Liver (tissue), 9 donors: Measurements from ENCODE around the gene ALDH8A1. TPM values are rescaled to one million over a fixed set of nuclear protein-coding genes. Genes with fewer than 3 reads are reported as not detected.

Source experiments
- DNase-seq: peaks from one replicate; pipeline ENCODE4 v3.0.0-alpha.2; 2017; ENCODE audit warnings: low spot score
- H3K27ac ChIP-seq, 2 donors: one replicate each; pipeline ENCODE4 v1.7.0; 2013; ENCODE audit warnings: inconsistent platforms in 2 of 2, low read length in 2 of 2, control low read depth in 1 of 2, low read depth in 1 of 2, mild to moderate bottlenecking in 1 of 2
- H3K27me3 ChIP-seq, 4 donors: one replicate each; pipeline versions ENCODE4 v1.6.1 to v1.7.0; 2013; ENCODE audit warnings: low read length in 3 of 4, inconsistent platforms in 1 of 4, mild to moderate bottlenecking in 1 of 4, moderate library complexity in 1 of 4; ENCODE audit not compliant: control insufficient read depth in 4 of 4, insufficient read depth in 4 of 4
- H3K36me3 ChIP-seq, 4 donors: one replicate each; pipeline versions ENCODE4 v1.6.1 to v1.7.0; 2013; ENCODE audit warnings: low read length in 3 of 4, mild to moderate bottlenecking in 3 of 4, low read depth in 1 of 4, moderate library complexity in 1 of 4; ENCODE audit not compliant: control insufficient read depth in 4 of 4, insufficient read depth in 3 of 4
- H3K4me1 ChIP-seq, 4 donors: one replicate each; pipeline versions ENCODE4 v1.6.1 to v1.7.0; 2013; ENCODE audit warnings: low read length in 3 of 4, mild to moderate bottlenecking in 3 of 4, moderate library complexity in 1 of 4; ENCODE audit not compliant: control insufficient read depth in 4 of 4, insufficient read depth in 4 of 4
- H3K4me3 ChIP-seq, 3 donors: one replicate each; pipeline versions ENCODE4 v1.6.1 to v1.7.0; 2013; ENCODE audit warnings: low read length in 3 of 3, control low read depth in 1 of 3, low read depth in 1 of 3, mild to moderate bottlenecking in 1 of 3
- H3K9ac ChIP-seq, 2 donors: one replicate each; pipeline ENCODE4 v1.7.0; 2013; ENCODE audit warnings: low read length in 2 of 2, mild to moderate bottlenecking in 2 of 2, moderate library complexity in 2 of 2, control low read depth in 1 of 2, low read depth in 1 of 2
- H3K9me3 ChIP-seq, 4 donors: one replicate each; pipeline versions ENCODE4 v1.6.1 to v1.7.0; 2013; ENCODE audit warnings: low read length in 3 of 4; ENCODE audit not compliant: control insufficient read depth in 4 of 4
- EGR1 ChIP-seq, 2 donors: IDR thresholded peaks; 2 replicates each; pipeline ENCODE4 v1.6.1; 2016 to 2018; ENCODE audit warnings: antibody characterized with exemption in 2 of 2, low read depth in 2 of 2
- FOXA1 ChIP-seq: IDR thresholded peaks from 2 replicates; pipeline ENCODE4 v1.6.1; 2016; ENCODE audit warnings: antibody characterized with exemption
- FOXA2 ChIP-seq: IDR thresholded peaks from 2 replicates; pipeline ENCODE4 v1.6.1; 2016; ENCODE audit warnings: antibody characterized with exemption
- GABPA ChIP-seq, 2 donors: IDR thresholded peaks in 1 of 2; conservative IDR thresholded peaks in 1 of 2; 2 replicates each; pipeline ENCODE4 v1.6.1; 2016; ENCODE audit warnings: antibody characterized with exemption in 2 of 2, mild to moderate bottlenecking in 1 of 2, moderate library complexity in 1 of 2
- HNF4A ChIP-seq, 2 donors: conservative IDR thresholded peaks; 2 replicates each; pipeline ENCODE4 v1.6.1; 2016; ENCODE audit warnings: antibody characterized with exemption in 2 of 2, mild to moderate bottlenecking in 2 of 2
- HNF4G ChIP-seq: IDR thresholded peaks from 2 replicates; pipeline ENCODE4 v1.6.1; 2016; ENCODE audit warnings: antibody characterized with exemption
- JUND ChIP-seq, 2 donors: IDR thresholded peaks; 2 replicates each; pipeline ENCODE4 v1.6.1; 2016; ENCODE audit warnings: antibody characterized with exemption in 2 of 2
- NR2F2 ChIP-seq: IDR thresholded peaks from 2 replicates; pipeline ENCODE4 v1.6.1; 2016; ENCODE audit warnings: antibody characterized with exemption
- RAD21 ChIP-seq, 2 donors: IDR thresholded peaks; 2 replicates each; pipeline ENCODE4 v1.6.1; 2016; ENCODE audit warnings: antibody characterized with exemption in 2 of 2, mild to moderate bottlenecking in 2 of 2
- RXRA ChIP-seq, 2 donors: IDR thresholded peaks; 2 replicates each; pipeline ENCODE4 v1.6.1; 2017 to 2018; ENCODE audit warnings: antibody characterized with exemption in 2 of 2, mild to moderate bottlenecking in 1 of 2
- SP1 ChIP-seq: IDR thresholded peaks from 2 replicates; pipeline ENCODE4 v1.6.1; 2018; ENCODE audit warnings: antibody characterized with exemption, mild to moderate bottlenecking
- TAF1 ChIP-seq: conservative IDR thresholded peaks from 2 replicates; pipeline ENCODE4 v1.6.1; 2016; ENCODE audit warnings: antibody characterized with exemption, mild to moderate bottlenecking
- YY1 ChIP-seq: IDR thresholded peaks from 2 replicates; pipeline ENCODE4 v1.6.1; 2016; ENCODE audit warnings: antibody characterized with exemption, mild to moderate bottlenecking
- WGBS: extraction: QIAGEN DNeasy Blood & Tissue Kit; methylation state at CpG from one replicate; pipeline ENCODE4 v1.1.7; 2013; 5-methylcytosine and 5-hydroxymethylcytosine counted together
- polyA plus RNA-seq, 2 donors: library from polyadenylated mRNA; stranded (reverse) in 1 of 2; unstranded in 1 of 2; fragments of 200-250 nt in 1 of 2; fragments of >200 nt in 1 of 2; fragmentation: Nextera tagmentation in 1 of 2; extraction: Ambion mirVana in 1 of 2; gene quantifications; one replicate each; pipeline versions ENCODE4 v1.2.1 to v1.2.3, GENCODE V29; 2013 to 2015
- total RNA-seq, 2 donors: library from RNA; depleted of rRNA; stranded (reverse); fragments of >200 nt; gene quantifications; one replicate each; pipeline ENCODE4 v1.2.3, GENCODE V29; 2014
- TF ChIP-seq, protein P1 (sequence below): IDR thresholded peaks from 2 replicates; pipeline ENCODE4 v1.6.1; 2016; ENCODE audit warnings: antibody characterized with exemption
- TF ChIP-seq, protein P2 (sequence below): fragments of 150-350 bp; IDR thresholded peaks from 2 replicates; pipeline ENCODE4 v1.5.1; 2017; ENCODE audit warnings: improper control_type of control experiment, low read depth, low read length; ENCODE audit not compliant: missing input control
- TF ChIP-seq, protein P3 (sequence below): IDR thresholded peaks from 2 replicates; pipeline ENCODE4 v1.6.1; 2016; ENCODE audit warnings: antibody characterized with exemption
- TF ChIP-seq, protein P4 (sequence below): IDR thresholded peaks from 2 replicates; pipeline ENCODE4 v1.6.1; 2016; ENCODE audit warnings: antibody characterized with exemption, mild to moderate bottlenecking
- TF ChIP-seq, protein P5 (sequence below): IDR thresholded peaks from 2 replicates; pipeline ENCODE4 v1.6.1; 2016; ENCODE audit warnings: antibody characterized with exemption
- donor health status: healthy.
- donor health status: healthy.
- donor health status: healthy.
- donor health status: healthy.
- donor health status: healthy.

Gene ALDH8A1
- total and polyA plus RNA-seq, 4 donors, result 73.0 to 255 (median 107) TPM

DNA sequence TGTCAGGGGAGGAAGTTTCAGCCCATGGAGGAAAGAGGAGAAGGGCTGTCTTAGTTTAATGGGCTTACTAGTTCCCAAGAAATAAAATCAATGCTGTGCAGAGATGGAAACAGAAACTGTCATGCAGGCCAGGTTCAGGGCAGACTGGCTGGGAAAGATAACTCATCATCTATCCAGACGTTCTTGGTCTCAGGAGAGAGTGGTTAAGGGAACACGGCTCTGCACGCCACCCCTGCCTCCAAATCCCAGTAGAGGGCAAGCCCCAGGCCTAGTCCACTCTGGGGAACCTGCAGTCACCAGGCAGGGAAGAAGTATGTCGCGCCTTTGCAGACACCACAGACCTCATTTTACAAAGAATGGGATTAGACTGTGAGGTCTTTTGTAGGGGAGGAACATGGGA is 12.5 kb downstream of the ALDH8A1 start:
- no peak for DNase-seq
- Histone ChIP-seq H3K27ac (no peak overlapping the region), H3K9me3 (no peaks in the 10 kb centered on the region), H3K4me3 (no peak overlapping the region), H3K27me3 (no peaks in the 10 kb centered on the region), H3K36me3 (peaks cover 8 to 35% (median 19%) of the 10 kb centered on the region in 4 donors), H3K4me1 (peaks cover 3 to 66% (median 37%) of the 10 kb centered on the region in 4 donors), H3K9ac (no peak overlapping the region)
- no peak for TF ChIP-seq JUND (IDR thresholded peaks at IDR 0.05)
- TF ChIP-seq RXRA (IDR thresholded peaks at IDR 0.05), result no peak
- TF ChIP-seq, protein P1, sequence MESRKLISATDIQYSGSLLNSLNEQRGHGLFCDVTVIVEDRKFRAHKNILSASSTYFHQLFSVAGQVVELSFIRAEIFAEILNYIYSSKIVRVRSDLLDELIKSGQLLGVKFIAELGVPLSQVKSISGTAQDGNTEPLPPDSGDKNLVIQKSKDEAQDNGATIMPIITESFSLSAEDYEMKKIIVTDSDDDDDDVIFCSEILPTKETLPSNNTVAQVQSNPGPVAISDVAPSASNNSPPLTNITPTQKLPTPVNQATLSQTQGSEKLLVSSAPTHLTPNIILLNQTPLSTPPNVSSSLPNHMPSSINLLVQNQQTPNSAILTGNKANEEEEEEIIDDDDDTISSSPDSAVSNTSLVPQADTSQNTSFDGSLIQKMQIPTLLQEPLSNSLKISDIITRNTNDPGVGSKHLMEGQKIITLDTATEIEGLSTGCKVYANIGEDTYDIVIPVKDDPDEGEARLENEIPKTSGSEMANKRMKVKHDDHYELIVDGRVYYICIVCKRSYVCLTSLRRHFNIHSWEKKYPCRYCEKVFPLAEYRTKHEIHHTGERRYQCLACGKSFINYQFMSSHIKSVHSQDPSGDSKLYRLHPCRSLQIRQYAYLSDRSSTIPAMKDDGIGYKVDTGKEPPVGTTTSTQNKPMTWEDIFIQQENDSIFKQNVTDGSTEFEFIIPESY, result no peak
- TF ChIP-seq, protein P2, sequence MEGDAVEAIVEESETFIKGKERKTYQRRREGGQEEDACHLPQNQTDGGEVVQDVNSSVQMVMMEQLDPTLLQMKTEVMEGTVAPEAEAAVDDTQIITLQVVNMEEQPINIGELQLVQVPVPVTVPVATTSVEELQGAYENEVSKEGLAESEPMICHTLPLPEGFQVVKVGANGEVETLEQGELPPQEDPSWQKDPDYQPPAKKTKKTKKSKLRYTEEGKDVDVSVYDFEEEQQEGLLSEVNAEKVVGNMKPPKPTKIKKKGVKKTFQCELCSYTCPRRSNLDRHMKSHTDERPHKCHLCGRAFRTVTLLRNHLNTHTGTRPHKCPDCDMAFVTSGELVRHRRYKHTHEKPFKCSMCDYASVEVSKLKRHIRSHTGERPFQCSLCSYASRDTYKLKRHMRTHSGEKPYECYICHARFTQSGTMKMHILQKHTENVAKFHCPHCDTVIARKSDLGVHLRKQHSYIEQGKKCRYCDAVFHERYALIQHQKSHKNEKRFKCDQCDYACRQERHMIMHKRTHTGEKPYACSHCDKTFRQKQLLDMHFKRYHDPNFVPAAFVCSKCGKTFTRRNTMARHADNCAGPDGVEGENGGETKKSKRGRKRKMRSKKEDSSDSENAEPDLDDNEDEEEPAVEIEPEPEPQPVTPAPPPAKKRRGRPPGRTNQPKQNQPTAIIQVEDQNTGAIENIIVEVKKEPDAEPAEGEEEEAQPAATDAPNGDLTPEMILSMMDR, result no peak
- no peak for TF ChIP-seq SP1
- TF ChIP-seq RAD21 (IDR thresholded peaks at IDR 0.05), result no peak
- TF ChIP-seq, protein P3, sequence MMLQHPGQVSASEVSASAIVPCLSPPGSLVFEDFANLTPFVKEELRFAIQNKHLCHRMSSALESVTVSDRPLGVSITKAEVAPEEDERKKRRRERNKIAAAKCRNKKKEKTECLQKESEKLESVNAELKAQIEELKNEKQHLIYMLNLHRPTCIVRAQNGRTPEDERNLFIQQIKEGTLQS, result no peak
- TF ChIP-seq TAF1, result no peak
- no peak for TF ChIP-seq YY1
- TF ChIP-seq FOXA2, result no peak
- no peak for TF ChIP-seq EGR1 (IDR thresholded peaks at IDR 0.05; ENCODE audit: low read depth in 2 of 2)
- TF ChIP-seq, protein P4, sequence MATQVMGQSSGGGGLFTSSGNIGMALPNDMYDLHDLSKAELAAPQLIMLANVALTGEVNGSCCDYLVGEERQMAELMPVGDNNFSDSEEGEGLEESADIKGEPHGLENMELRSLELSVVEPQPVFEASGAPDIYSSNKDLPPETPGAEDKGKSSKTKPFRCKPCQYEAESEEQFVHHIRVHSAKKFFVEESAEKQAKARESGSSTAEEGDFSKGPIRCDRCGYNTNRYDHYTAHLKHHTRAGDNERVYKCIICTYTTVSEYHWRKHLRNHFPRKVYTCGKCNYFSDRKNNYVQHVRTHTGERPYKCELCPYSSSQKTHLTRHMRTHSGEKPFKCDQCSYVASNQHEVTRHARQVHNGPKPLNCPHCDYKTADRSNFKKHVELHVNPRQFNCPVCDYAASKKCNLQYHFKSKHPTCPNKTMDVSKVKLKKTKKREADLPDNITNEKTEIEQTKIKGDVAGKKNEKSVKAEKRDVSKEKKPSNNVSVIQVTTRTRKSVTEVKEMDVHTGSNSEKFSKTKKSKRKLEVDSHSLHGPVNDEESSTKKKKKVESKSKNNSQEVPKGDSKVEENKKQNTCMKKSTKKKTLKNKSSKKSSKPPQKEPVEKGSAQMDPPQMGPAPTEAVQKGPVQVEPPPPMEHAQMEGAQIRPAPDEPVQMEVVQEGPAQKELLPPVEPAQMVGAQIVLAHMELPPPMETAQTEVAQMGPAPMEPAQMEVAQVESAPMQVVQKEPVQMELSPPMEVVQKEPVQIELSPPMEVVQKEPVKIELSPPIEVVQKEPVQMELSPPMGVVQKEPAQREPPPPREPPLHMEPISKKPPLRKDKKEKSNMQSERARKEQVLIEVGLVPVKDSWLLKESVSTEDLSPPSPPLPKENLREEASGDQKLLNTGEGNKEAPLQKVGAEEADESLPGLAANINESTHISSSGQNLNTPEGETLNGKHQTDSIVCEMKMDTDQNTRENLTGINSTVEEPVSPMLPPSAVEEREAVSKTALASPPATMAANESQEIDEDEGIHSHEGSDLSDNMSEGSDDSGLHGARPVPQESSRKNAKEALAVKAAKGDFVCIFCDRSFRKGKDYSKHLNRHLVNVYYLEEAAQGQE, result no peak
- no peak for TF ChIP-seq GABPA (IDR thresholded peaks at IDR 0.05 in 1 of 2, conservative IDR thresholded peaks at IDR 0.05 in 1 of 2)
- no peak for TF ChIP-seq FOXA1
- no peak for TF ChIP-seq HNF4A (conservative IDR thresholded peaks at IDR 0.05)
- TF ChIP-seq HNF4G, result no peak
- TF ChIP-seq NR2F2, result no peak
- TF ChIP-seq, protein P5, sequence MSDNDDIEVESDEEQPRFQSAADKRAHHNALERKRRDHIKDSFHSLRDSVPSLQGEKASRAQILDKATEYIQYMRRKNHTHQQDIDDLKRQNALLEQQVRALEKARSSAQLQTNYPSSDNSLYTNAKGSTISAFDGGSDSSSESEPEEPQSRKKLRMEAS, result no peak
- 79% methylated on average over 5 of the region's 5 CpGs for WGBS
